Lower leg skin (tissue), 4 donors: Measurements from ENCODE around the gene ARHGAP35. TPM values are rescaled to one million over a fixed set of nuclear protein-coding genes. Genes with fewer than 3 reads are reported as not detected.
"Not testable (repeated sequence)": the region's sequence is repeated elsewhere in the genome, so short reads cannot be mapped to it uniquely, and the experiment has no call there.

ENCODE experiments used
- DNase-seq, 2 donors: peaks; one replicate each; pipeline ENCODE4 v3.0.0-alpha.2; 2019; ENCODE audit warnings: low spot score in 2 of 2
- H3K4me3 ChIP-seq: fragments of 200-600 bp; sonication (generic); 2 replicates; pipeline ENCODE4 v1.5.1; 2017; ENCODE audit warnings: mild to moderate bottlenecking, low read depth; ENCODE audit not compliant: poor library complexity, severe bottlenecking
- POLR2A ChIP-seq, 2 donors: fragments of 450-650 bp; IDR thresholded peaks; one replicate each; pipeline ENCODE4 v1.6.1; 2016 to 2017; ENCODE audit warnings: antibody characterized with exemption in 2 of 2, mild to moderate bottlenecking in 1 of 2, moderate library complexity in 1 of 2
- WGBS, 2 donors: methylation state at CpG; one replicate each; pipeline ENCODE4 v1.1.5; 2018; 5-methylcytosine and 5-hydroxymethylcytosine counted together
- intact Hi-C: fragments of 100-400 bp; cut with DNase I; formaldehyde crosslinking; loops from one replicate; pipeline ENCODE4 v1.15.0; 2023; ENCODE audit warnings: low total_unique reads
- total RNA-seq, 4 donors: library from RNA; depleted of rRNA; stranded (reverse); fragments of >200 nt; gene quantifications; one replicate each; pipeline ENCODE4 v1.1.0, GENCODE V29; 2016
- TF ChIP-seq, protein P1 (sequence below), 3 donors: fragments of 450-650 bp; IDR thresholded peaks; one replicate each; pipeline ENCODE4 v1.5.1; 2016; ENCODE audit warnings: antibody characterized with exemption in 3 of 3, mild to moderate bottlenecking in 3 of 3, moderate library complexity in 2 of 3

ARHGAP35 gene
- total RNA-seq, 4 donors from 2014 or later, result 19.4 to 43.6 (median 40.1) TPM

DNA sequence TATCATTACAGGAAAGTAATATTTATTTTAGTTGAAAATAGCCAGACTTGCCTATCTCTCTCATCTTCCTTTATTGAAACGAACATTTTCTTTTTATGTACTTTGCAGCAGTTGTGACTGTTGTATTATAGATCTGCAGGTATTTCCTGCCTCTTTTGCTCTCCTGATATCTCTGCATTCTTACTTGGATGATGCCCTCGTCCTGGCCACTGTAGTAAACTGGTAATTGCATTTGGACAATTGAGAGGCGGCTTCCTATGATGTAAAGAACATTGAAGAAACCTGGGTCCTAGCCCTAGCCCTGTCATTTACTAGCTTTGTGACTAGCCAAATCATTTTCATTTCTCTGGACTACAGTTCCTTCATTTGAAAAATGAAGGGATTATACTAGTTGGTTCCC is 6.4 kb downstream of the ARHGAP35 start:
- intact Hi-C loops, result no loop called here
- TF ChIP-seq, protein P1, sequence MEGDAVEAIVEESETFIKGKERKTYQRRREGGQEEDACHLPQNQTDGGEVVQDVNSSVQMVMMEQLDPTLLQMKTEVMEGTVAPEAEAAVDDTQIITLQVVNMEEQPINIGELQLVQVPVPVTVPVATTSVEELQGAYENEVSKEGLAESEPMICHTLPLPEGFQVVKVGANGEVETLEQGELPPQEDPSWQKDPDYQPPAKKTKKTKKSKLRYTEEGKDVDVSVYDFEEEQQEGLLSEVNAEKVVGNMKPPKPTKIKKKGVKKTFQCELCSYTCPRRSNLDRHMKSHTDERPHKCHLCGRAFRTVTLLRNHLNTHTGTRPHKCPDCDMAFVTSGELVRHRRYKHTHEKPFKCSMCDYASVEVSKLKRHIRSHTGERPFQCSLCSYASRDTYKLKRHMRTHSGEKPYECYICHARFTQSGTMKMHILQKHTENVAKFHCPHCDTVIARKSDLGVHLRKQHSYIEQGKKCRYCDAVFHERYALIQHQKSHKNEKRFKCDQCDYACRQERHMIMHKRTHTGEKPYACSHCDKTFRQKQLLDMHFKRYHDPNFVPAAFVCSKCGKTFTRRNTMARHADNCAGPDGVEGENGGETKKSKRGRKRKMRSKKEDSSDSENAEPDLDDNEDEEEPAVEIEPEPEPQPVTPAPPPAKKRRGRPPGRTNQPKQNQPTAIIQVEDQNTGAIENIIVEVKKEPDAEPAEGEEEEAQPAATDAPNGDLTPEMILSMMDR (IDR thresholded peaks at IDR 0.05), result no peak
- no peak for TF ChIP-seq POLR2A (IDR thresholded peaks at IDR 0.05)
- DNase-seq, result peak in 1 of 2 donors; percentile 12
- H3K4me3 ChIP-seq, result no peak overlapping the region
- 49 to 55% methylated on average over 3 of the region's 3 CpGs for WGBS, 2 donors

DNA sequence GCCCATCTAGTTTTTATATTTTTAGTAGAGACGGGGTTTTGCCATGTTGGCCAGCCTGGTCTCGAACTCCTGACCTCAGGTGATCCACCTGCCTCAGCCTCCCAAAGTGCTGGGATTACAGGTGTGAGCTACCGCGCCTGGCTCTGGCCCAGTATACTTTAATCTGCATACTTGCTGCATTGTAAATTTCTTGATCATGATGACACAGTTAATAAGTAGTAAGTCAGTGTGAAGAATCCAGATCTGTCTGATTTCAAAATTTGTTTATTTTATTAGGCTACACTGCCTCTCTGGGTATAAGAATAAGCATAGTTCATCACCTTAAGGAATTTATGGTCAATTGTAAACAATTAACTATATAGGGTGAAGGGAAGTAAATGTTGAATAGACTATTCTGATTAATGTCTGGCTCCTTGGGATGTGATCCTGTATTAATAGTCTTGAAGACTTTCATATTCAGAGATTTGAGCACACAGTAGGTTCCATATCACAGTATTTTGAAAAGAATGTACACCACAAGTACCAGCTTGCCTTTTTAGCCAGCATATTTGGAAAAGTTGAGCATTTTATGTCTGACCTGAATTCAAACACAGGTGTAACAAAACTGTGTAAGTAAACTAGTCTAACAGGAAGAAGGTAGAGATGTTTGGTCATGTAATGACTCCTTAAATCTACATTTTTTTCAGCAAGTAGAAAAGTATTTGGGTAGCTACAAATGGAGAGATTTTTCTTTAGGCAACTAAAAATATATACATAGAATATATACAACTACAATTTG is 7.4 kb downstream of the ARHGAP35 start:
- WGBS, 2 donors, result 63 to 73% methylated on average over 4 of the region's 4 CpGs
- intact Hi-C loops, result no loop called here
- no peak overlapping the region for H3K4me3 ChIP-seq
- TF ChIP-seq, protein P1 (IDR thresholded peaks at IDR 0.05), result no peak
- TF ChIP-seq POLR2A (IDR thresholded peaks at IDR 0.05), result no peak
- DNase-seq, result no peak

DNA sequence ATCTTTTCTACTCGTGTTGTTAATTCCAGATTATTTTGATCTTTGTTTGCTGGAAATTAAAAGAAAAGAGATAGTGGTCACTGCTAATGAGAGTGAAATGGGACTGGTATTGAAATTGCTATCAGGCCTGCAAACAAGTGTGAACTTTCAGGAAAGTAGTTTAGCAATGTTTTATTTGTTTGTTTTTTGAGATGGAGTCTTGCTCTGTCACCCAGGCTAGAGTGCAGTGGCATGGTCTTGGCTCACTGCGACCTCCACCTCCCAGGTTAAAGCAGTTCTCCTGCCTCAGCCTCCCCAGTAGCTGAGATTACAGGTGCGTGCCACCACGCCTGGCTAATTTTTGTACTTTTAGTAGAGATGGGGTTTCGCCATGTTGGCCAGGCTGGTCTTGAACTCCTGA is 10.4 kb downstream of the ARHGAP35 start:
- 92 to 94% methylated on average over 5 of the region's 5 CpGs for WGBS, 2 donors
- intact Hi-C loops, H3K4me3 ChIP-seq: not testable (repeated sequence)
- peak in 1 of 2 donors; percentile 26 for DNase-seq

DNA sequence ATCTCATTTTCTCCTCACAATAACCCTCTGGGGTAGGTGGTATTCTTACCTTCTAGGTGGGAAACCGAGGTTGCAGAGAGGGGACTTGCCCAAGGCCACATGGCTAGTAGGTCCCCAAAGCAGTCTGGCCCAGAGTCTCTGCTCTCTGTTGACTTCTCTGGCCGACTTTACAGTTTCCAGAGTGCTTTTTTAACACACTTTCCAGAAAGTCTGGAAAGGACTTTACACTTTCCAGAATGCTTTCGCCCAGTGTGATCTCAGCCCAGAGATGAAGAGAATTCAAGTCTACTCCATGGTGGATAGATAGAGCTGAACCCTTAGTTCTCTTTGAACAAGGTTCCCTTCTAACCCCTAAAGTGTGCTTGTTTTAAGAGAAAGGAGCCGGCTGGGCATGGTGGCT is 12.2 kb downstream of the ARHGAP35 start:
- 72 to 89% methylated on average over 4 of the region's 4 CpGs for WGBS, 2 donors
- peak in 1 of 2 donors; percentile 9 for DNase-seq
- no peak overlapping the region for H3K4me3 ChIP-seq
- intact Hi-C loops, result no loop called here
- TF ChIP-seq POLR2A (IDR thresholded peaks at IDR 0.05), result no peak
- TF ChIP-seq, protein P1 (IDR thresholded peaks at IDR 0.05), result no peak

DNA sequence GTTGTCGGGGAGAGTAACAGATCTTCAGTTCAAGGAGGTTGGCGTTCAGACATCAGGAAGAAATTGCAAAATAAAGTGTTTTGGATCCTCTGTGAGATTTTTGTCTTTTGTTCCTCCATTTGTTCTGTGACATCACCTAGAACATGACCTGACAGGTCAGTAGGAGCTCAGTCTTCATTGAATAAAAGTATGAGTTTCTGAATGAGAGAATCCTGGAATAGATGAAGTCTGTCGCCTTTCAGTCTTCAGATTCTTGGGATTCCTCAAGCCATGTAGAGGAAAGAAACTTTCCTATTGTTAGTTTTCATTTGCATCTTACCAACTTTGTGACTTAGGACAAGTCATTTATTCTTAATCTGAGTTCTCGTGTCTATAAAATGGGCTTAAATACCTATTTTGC is 14.4 kb downstream of the ARHGAP35 start:
- no peak for TF ChIP-seq POLR2A (IDR thresholded peaks at IDR 0.05)
- TF ChIP-seq, protein P1 (IDR thresholded peaks at IDR 0.05), result no peak
- WGBS, 2 donors, result 59 to 71% methylated on average over 4 of the region's 4 CpGs
- intact Hi-C loops, result no loop called here
- H3K4me3 ChIP-seq, result no peak overlapping the region
- no peak for DNase-seq

DNA sequence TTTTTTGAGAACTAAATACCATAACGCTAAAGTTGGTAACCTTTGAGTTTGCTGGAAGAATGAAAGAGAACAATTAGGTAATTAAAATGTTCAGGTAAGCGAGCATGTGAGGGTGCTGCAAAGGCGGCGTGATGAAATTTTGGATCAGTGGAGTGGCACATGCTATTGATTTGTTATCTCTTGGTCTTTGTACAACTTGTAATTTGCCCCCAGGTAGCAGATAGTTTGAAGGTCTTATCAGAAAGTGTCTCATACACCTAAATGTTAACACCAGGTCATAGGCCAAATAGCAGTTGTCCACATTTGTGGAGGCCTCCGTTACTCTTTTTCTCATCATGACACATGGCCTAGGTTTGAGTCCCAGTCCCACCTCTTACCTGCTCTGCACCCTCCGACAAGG is 14.9 kb downstream of the ARHGAP35 start:
- TF ChIP-seq POLR2A (IDR thresholded peaks at IDR 0.05), result no peak
- TF ChIP-seq, protein P1 (IDR thresholded peaks at IDR 0.05), result no peak
- intact Hi-C loops, result no loop called here
- WGBS, 2 donors, result 86 to 91% methylated on average over 6 of the region's 6 CpGs
- no peak overlapping the region for H3K4me3 ChIP-seq
- DNase-seq, result peak in 1 of 2 donors; percentile 7
